HL-60 (cell line): ENCODE data around the gene FARP1.
"Not testable (repeated sequence)": the region's sequence is repeated elsewhere in the genome, so short reads cannot be mapped to it uniquely, and the experiment has no call there.

Experiments used
- DNase-seq, 2 experiments: peaks; one replicate each; pipeline ENCODE4 v3.0.0-alpha.2; 2010 to 2020; ENCODE audit warnings: low read depth in 1 of 2, low spot score in 1 of 2
- H3K27ac ChIP-seq: fragments of 250-450 bp; sonication (Bioruptor Pico); replicated peaks from 2 replicates; pipeline ENCODE4 v1.5.1; 2020; ENCODE audit warnings: mild to moderate bottlenecking, moderate library complexity
- H3K27me3 ChIP-seq: fragments of 250-450 bp; sonication (Bioruptor Pico); 2 replicates; pipeline ENCODE4 v1.5.1; 2021; ENCODE audit warnings: mild to moderate bottlenecking, moderate library complexity; ENCODE audit not compliant: insufficient read depth, poor library complexity, severe bottlenecking
- H3K4me3 ChIP-seq: replicated peaks from 2 replicates; pipeline ENCODE4 v1.5.1; 2011; ENCODE audit warnings: mild to moderate bottlenecking, control low read depth, low read length; ENCODE audit not compliant: insufficient read depth
- CTCF ChIP-seq: IDR thresholded peaks from one replicate; pipeline ENCODE4 v1.5.1; 2011; ENCODE audit warnings: low read length, control low read depth, inconsistent platforms; ENCODE audit not compliant: insufficient read depth
- GABPA ChIP-seq: IDR thresholded peaks from 2 replicates; pipeline ENCODE4 v1.6.1; 2012; ENCODE audit warnings: low read depth
- POLR2AphosphoS5 ChIP-seq: IDR thresholded peaks from 2 replicates; pipeline ENCODE4 v1.6.1; 2012; ENCODE audit warnings: low read depth
- REST ChIP-seq: IDR thresholded peaks from 2 replicates; pipeline ENCODE4 v1.6.1; 2012; ENCODE audit warnings: low read depth; ENCODE audit not compliant: insufficient replicate concordance
- SPI1 ChIP-seq: IDR thresholded peaks from 2 replicates; pipeline ENCODE4 v1.6.1; 2012; ENCODE audit warnings: low read depth, mild to moderate bottlenecking, borderline replicate concordance

FARP1 gene

GRCh38 chr13:98410612-98411011, 267.7 kb downstream of the FARP1 start:
- H3K4me3 ChIP-seq: no peak overlapping the region
- no peak overlapping the region for H3K27ac ChIP-seq
- TF ChIP-seq POLR2AphosphoS5: no peak
- TF ChIP-seq REST: no peak
- TF ChIP-seq GABPA: no peak
- TF ChIP-seq CTCF: no peak
- no peak for TF ChIP-seq SPI1
- no peak for DNase-seq
- peaks cover 2% of the 10 kb centered on the region for H3K27me3 ChIP-seq

- H3K27me3 ChIP-seq: peaks cover 2% of the 10 kb centered on the region
- no peak for DNase-seq
- H3K27ac ChIP-seq: no peak overlapping the region
- H3K4me3 ChIP-seq: no peak overlapping the region
- TF ChIP-seq SPI1: no peak
- no peak for TF ChIP-seq GABPA
- no peak for TF ChIP-seq CTCF
- TF ChIP-seq POLR2AphosphoS5: no peak
- TF ChIP-seq REST: no peak
Measured at GRCh38 chr13:98411013-98411412, 268.1 kb downstream of the FARP1 start.

GRCh38 chr13:98411617-98412265, 268.8 kb downstream of the FARP1 start:
- TF ChIP-seq GABPA: no peak
- TF ChIP-seq SPI1: no peak
- no peak for TF ChIP-seq CTCF
- TF ChIP-seq REST: no peak
- TF ChIP-seq POLR2AphosphoS5: no peak
- no peak overlapping the region for H3K4me3 ChIP-seq
- DNase-seq: peak in 1 of 2 experiments; percentile 30
- H3K27me3 ChIP-seq: peaks cover 2% of the 10 kb centered on the region
- no peak overlapping the region for H3K27ac ChIP-seq

- DNase-seq, H3K4me3 ChIP-seq, H3K27ac ChIP-seq, H3K27me3 ChIP-seq: not testable (repeated sequence)
Measured at GRCh38 chr13:98413278-98413677, 270.4 kb downstream of the FARP1 start.
